HG02943 (cell line): ENCODE measurements around the gene MOB3B.

Experiments
- ATAC-seq: cut with Tn5 transposase; IDR thresholded peaks from one replicate; pipeline ENCODE4 v1.9.1; 2021; ENCODE audit warnings: mild to moderate bottlenecking, low read depth, moderate library complexity; ENCODE audit not compliant: unreplicated experiment

MOB3B gene

DNA sequence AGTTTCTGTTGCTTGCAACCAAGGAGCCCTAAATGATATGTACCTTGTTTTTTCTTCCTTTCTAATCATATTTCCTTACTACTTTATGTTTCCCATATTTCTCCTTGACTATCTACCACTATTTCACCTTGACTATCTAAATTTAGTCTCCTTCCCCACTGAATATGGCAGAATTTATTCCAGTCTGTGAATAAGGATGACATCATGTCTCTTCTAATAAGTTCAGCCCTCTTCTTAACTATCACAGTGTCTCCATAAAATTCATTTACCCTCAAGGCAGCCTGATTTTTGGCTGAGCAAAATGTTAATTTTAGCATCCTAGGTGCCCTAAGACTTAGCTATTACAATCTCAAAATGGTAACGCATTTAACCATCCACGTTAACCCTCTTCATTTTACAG is 133.1 kb downstream of the MOB3B start:
- no peak for ATAC-seq

DNA sequence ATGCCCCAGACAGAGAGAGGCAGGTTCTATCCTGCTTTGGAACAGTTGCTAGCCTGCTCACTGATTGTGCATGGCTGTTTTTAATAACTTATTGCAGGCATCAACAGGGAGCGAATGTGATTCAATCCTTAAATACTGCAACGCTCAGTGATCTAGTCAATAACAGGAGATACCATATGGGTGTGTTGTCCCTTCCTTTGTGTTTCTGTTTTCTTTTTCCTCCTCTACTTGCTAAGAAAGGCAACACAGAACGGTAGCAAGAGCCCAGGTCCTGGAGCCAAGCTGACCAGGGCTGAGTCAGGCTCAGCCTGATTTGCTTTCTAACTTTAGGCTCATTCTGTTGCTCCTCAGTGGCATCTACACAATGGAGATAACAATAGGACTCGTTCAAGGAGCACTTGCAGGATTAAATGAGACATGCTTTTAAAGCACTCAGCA is 134.1 kb downstream of the MOB3B start:
- ATAC-seq = no peak

DNA sequence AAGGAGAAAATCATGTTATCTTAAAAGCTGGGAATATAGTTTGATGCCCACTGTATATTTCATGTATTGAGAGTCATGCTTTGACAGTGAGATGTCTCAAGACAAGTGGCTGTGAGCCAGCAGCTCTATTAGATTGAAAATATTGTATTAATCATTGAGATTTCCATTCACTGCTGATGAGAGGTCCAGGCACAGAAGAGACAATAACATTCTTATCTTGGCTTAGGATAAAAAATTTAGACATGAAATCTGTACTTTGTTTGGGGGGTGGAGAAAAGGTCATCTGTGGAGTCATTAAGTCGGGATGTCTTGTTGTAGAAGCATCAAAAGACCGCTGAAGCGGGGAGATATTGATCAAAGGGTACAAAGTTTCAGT is 134.8 kb downstream of the MOB3B start:
- ATAC-seq = no peak

DNA sequence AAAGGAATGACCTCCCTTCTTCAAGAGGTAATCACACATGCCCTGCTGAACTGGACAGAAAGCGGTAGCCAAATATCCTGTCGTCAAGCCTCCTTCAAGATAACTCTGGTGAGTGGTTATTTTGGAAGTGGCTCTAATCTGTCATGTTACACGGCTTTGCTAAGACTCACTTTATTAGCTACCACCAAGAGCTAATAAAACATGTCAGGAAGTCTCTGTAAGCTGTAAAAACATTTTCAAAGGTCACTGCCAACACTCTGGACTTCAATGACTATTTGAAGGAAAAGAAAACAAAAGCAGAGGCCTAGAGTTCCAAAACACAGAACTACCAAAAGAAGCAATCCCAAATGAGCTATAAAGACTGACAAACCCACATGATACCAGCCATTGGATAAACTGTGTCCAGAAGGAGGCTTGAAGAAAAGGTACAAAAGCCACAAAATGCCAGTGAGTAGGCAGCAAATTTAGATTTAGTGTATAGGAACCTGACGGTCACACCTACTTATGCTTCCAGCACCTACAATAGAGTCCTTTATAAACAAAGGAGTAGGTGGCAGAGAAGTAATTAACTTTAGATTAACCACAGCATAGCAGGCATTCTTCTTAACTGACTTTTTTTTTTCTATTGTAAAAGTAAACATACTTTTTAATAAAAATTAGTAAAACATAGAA is 135.3 kb downstream of the MOB3B start:
- no peak for ATAC-seq

DNA sequence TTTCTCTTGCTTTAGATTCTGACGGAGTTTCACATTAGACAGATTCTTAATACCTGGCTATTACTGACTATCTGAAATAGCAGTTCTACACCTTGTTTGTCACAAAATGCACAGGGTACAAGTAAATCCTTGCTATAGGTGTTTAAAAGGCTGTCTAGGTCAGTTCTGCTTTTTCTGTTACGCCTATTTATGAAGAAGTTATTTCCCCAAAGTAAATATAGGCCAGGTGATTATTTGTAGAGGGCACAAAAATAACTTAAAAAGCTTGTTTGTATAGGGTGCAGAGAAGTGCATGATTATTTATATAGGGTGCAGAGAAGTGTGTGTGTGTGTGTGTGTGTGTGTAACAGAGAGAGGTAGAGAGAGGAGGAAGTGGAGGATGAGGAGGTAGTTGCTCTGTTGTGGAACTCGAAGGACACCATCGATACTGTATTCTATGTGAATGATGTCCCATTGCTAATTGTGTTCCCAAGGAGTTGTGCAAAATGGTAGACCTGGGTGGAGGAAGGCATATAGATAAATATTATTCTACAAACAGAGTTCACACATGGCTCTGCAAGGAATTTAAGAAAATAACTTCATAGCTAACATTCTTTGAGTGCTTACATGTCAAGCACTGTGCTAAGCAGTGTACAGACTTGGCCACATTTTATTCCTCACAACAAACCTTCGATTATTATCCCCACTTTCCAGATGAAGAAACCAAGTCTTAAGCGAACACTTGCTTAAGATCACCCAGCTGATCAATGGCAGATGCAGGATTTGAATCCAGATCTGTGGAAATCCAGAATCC is 136.4 kb downstream of the MOB3B start:
- no peak for ATAC-seq

DNA sequence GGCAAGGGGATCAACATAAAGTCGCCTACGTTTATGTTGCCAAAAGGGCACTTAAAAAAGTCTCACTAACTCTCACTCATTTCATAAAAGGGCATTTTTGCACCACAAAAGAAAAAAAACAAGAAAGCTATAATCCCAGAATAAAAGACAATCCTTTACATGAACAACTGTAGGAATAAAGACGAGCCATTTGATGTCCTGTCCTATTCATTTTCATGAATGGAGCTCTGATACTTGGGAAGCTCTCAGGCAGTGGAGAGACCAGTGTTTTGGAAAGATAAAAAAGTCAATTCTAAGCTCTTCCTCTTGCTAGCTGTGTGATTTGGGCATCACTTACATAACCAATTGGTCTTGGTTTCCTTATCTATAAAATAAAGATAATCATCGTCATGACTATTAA is 137.2 kb downstream of the MOB3B start:
- ATAC-seq = no peak

DNA sequence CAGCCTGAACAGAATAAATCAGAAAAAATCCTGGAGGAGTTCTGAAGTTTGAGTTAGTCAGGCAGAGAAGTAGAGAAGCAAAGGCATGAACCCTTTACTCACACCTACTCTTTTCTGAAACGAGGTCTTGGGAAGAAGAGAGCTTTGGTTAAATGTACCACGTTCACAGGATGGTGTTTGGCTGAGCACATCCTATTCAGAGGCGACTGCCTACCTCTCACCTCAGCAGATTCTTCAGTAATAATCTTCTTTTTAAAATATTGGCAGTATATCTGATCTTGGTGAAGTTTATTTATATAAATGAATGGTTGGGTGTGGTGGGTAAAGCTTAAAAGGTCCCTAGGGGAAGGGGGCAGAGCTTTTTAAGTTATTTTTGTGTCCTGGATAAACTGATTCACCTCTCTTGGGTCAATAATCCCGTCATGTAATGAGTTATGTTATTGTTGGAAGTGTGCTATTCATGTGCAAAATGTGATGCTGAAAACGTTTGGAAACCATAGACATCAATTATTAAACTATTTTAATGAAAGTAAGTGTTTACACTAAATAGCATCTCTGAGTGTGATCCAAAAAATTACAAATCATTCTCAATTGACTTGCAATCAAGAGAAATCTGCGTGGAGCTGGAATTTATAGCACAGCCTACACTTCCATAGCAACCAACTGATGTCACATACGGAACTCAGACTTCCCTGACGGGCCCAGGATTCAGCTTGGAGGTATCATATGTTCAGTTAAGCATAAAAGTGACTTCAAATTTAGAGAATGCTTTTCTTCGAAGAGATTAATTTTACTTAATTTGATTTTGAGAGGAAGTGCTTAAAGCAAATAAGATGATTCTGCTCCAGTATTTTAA is 138.3 kb downstream of the MOB3B start:
- no peak for ATAC-seq

DNA sequence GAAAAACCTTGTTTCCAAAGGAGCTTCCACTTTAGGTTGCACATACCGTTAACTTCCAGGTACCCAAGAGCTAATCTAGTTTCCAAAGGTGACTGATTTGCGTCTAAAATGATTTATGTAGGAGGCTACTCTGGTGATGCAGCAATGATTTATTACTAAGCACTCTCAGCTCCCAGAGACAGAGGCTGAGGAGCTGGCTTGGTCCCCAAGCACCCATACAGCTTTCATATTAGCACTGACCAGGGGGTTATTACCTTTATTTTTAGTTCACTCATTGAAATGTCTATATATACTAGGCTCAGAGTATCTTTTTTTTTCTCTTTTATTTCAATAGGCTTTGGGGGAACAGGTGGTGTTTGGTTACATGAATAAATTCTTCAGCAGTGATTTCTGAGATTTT is 141.5 kb downstream of the MOB3B start:
- ATAC-seq = no peak

DNA sequence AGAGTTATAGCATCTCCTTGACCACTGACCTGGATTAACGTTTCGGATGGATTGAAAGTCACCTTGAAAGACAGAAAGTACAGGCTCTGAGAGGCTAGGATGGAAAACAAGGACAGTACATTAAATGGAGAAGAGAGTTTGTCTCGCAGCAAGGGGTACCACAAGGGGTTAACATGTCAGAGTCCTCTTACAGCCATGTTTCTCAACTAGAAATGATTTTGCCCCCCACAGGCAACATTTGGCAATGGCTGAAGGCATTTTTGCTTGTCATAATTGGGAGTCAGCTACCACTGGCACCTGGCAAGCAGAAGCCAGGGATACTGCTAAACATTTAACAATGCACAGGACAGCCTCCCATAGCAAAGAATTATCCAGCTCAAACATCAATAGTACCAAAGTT is 141.9 kb downstream of the MOB3B start:
- ATAC-seq = no peak

DNA sequence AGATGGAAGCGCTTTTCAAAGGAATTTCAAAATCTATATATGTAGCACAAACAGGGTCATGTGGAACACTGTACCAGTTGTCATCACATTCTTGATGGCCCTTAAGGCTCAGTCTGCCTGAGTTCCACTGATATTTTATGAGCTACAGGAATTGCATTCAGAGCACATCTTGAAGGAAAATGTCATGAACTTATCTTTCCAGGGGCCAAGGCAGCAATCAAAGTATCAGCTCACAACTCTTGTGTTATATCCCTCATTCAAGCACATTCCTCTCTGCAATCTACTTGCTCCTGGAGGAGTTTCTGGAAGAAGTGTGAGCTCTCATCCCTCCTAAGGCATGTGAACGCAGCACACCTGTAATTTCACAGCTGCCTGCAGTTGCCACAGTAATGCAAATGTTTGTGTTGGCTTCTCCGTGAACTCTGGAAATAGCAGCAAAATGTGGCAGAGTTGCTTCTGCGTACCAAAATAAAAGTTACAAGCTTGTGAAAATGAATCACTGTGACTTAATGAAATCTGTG is 143.0 kb downstream of the MOB3B start:
- no peak for ATAC-seq

DNA sequence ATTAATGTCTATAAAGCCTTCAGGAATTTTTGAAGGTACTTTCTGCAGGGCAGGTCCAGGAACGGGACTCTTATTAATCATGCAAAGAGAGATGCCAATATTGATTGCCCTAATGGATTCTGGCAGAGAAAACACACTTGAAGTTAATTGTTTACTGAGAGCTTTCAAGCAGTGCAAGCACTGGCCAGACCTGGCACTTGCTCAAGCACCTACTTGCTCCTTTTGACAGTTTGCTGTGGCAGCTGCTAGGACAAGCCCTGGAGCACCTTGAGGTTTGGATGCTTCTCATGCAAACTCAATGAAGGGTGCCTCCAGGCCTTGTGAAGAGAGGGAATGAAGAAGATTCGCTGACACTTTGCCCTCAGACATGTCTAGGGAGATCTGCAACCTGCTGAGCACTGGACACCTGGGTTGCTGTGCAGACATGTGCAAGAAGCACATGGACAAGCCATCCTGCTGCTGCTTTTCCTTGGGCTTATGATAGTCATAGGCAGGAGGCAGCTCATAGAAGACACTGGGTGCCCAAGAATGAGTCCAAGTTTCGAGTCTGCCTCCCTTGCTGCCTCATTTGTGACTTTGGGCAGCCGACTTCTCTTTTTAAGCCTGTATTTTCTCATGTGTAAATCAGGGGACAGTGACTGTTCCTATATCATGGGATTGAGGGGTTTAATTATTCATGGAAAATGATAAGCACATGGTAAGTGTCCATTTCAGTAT is 143.8 kb downstream of the MOB3B start:
- ATAC-seq = no peak

DNA sequence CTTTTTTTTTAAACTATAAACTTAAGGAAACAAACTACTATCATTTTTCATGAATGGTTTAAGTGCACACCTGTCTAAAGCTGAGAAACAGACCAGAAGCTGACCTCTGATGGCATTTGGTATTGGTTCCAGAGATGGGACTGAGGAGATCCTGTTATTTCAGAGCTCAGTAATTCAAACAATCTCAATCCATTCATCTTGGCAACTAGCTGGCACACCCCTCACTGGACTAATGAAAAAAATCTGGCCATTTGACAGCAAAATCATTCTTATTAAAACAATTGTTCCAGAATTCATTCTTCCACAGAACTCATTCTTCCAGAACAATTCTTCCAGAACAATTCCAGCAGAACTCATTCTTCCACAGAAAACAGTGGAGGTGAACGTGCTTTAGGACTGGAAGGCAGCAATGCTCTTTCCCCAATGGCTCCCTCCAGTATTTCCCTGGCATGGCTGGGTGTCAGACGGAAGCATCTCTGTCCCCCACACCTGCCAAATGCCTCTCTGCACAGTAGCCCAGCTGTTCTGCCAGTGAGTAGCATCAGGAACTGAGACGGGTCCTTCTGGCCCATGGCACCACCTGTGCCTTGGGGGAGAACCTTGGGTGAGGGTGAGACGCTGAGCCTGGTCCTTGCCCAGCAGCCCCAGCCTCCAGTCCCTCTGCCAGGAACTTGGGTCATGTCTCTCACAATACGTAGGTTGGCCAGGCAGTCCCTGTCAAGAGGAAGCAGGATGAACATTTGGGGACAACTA is 145.2 kb downstream of the MOB3B start:
- ATAC-seq = no peak

DNA sequence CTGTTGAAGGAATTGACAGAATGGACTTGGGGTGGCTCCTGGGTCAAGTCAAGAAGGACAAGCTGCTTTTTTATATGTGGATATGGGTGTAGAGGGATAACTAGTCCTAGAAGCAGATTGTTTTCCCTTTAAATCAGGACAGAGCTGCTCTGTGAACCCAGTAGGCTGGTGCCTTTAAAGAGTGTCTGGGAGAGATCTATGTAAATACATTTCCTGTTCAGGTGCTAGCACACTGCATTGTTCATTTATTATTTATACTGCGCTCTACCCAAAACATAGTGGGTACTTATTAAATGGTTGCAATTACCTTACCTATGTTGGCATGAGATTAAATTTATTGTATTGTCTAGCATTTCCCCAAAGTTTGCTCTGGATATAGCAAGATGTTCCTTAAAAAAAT is 146.1 kb downstream of the MOB3B start:
- no peak for ATAC-seq

DNA sequence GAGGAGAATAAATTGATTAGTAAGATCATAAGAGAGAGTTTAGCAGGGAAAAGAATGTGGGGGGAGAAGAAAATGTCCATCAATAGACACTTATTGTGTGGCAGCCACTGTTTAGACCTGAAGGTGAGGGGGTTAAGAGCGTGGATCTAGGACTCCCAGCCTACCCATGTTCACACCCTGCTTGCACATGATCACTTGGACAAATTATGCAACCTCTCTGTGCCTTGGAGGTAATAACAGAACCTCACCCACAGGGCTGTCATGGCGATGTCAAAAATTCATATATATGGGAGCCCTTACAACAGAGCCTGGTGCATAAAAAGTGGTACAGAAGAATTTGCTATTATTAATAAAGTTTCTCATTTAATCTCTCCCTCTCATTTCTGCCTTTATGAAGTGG is 146.6 kb downstream of the MOB3B start:
- no peak for ATAC-seq

DNA sequence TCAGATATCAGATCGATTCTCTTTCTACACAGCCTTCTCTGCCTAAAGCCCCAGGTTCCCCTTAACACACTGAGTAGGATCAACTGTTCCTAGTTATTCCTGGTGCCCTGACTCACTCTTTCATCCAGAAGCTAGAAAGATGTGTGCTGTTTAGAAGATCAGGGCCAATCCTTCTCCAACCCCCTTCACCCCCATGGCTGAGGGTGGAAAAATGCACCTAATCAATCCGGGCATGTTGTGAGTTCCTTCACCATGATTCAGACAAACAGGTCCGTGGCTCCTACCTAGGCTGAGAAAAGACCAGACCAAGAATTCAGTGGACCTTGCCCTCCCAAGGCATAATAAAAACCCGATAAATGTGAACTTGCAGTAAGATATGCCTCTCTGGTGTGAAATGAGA is 147.3 kb downstream of the MOB3B start:
- no peak for ATAC-seq

DNA sequence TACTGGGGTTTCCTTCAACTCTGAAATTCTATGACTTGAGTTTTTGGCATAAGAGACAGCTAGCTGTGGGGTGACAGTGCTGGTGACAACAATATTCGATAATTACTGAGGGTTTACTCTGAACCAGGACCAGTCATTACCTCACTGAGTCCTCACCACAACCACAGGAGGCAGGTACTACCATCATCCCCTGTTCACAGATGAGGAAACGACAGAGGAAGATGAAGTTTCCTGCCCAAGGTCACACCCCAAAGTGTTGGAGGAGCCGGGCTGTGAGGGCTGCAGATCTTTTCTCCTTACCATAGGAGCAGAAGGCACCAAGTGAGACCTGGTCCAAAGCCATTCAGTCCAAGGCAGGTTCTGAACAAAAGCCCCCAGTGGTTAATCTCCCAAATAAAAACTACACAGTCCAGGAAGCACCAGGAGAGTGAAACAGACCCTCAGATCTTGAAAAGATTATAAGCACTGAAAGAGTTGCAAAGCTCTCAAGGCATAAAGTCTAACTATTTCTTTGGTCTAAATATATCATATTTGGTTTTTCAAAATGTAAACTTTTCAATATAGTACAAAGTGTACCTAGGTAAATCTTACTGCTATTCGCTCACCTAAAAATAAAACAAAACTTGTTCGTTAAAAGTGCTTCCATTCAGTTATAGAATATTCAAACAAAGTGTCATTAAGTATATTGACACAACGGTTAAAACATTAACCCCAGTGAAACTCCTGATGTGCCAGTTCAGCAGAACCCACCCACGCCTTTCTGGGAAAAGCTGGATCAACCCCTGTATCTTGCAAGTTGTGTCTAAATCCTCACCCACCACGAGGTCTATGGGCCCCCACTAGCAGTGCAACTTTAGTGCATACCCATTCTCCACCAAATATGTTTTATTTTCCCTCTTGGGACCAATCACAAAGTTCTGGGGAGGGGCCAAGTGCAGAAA is 150.0 kb downstream of the MOB3B start:
- ATAC-seq = no peak

DNA sequence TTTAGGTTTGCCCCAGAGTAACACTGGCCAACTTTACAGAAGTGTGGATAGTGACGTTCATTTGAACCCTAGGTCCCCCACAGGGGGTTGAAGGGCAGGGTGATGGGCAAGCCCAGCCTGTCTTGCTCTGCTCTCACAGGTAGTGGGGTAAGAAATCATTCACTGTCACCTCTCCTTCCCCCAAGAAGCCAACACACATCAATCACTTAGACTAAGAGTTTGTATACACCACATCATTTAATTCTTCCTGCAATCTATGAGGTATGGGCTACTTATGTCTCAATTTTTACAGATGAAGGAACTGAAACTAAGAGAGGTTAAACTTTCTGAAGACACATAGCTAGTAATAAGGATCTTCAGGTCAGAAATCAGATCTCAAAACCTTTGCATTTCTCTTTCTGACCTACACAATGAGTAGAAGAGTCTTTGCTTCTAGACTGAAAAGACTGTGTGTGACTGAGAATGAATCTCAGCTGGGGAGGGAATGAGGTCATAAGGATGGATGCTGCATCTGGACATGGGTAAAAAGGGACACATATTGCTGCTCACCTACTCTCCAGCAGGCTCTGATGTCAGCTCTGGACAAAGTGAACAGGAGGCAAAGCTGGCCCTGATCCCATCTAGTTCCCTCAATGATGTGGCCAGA is 151.7 kb downstream of the MOB3B start:
- ATAC-seq = peak; percentile 84

DNA sequence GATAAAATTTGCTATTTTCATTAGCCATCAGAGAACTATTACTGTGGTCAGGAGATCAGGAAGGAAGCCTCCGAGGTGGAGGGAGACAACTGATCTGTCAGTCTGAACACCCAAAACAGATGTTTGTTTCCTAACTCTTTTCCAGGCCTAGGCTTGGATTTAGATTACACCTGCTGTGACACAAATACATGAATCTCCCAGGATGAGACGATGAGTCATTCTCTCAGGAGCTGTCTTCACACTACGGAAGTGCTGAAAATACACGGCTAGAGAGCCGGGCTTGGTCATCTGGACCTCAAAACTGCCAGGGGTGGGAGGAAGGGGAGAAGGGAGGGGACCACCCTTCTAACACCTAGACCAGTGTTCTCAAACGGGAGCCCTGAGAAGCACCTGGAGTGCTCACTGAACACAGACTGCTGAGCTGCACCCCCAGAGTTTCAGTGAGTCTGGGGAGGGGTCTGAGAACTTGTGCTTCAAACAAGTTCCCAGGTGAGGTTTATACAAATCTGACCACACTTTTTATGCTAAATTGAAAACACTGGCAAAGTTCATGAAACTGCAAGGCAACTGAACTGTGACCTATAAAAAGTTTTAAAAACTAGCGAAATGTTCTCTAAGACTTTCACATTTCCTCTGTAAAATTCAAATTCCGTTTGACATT is 152.3 kb downstream of the MOB3B start:
- ATAC-seq = peak; percentile 29
